Peyer's patch (tissue), 4 donors: ENCODE results near the gene AKAP6. TPM values are rescaled to one million over a fixed set of nuclear protein-coding genes. Genes with fewer than 3 reads are reported as not detected.

Experiments
- DNase-seq, 3 donors: peaks; one replicate each; pipeline ENCODE4 v3.0.0-alpha.2; 2017 to 2019
- H3K27ac ChIP-seq, 4 donors: fragments of 200-600 bp; sonication (generic); one replicate each; pipeline ENCODE4 v1.5.1; 2016 to 2019
- H3K27me3 ChIP-seq, 2 donors: fragments of 200-600 bp; sonication (generic); one replicate each; pipeline ENCODE4 v1.5.1; 2019
- H3K36me3 ChIP-seq, 3 donors: fragments of 200-600 bp; sonication (generic); one replicate each; pipeline ENCODE4 v1.5.1; 2016 to 2019
- H3K4me1 ChIP-seq, 4 donors: fragments of 200-600 bp; sonication (generic); one replicate each; pipeline ENCODE4 v1.5.1; 2016 to 2019
- H3K4me3 ChIP-seq, 4 donors: fragments of 200-600 bp; sonication (generic); 1 replicate in 3 of 4; 2 replicates in 1 of 4; pipeline ENCODE4 v1.5.1; 2016 to 2019; ENCODE audit warnings: mild to moderate bottlenecking in 1 of 4
- H3K9me3 ChIP-seq, 4 donors: fragments of 200-600 bp; sonication (generic); one replicate each; pipeline ENCODE4 v1.5.1; 2016 to 2019; ENCODE audit warnings: mild to moderate bottlenecking in 1 of 4
- CTCF ChIP-seq, 6 experiments: fragments of 450-650 bp in 4 of 6; fragments of 200-600 bp in 2 of 6; sonication (generic) in 1 of 6; IDR thresholded peaks; one replicate each; pipeline ENCODE4 v1.5.1; 2017 to 2019; ENCODE audit warnings: antibody characterized with exemption in 6 of 6, mild to moderate bottlenecking in 3 of 6, moderate library complexity in 1 of 6
- POLR2A ChIP-seq, 2 donors: fragments of 450-650 bp; IDR thresholded peaks; one replicate each; pipeline ENCODE4 v1.5.1; 2017; ENCODE audit warnings: antibody characterized with exemption in 2 of 2, mild to moderate bottlenecking in 2 of 2, moderate library complexity in 2 of 2
- total RNA-seq, 4 donors: library from RNA; depleted of rRNA; stranded (reverse); fragments of >200 nt; gene quantifications; one replicate each; pipeline ENCODE4 v1.1.0, GENCODE V29; 2016

Gene AKAP6
- total RNA-seq, 4 donors from 2014 or later: 7.6 to 21.5 (median 12.2) TPM

- TF ChIP-seq CTCF (IDR thresholded peaks at IDR 0.05) (no peak), POLR2A (IDR thresholded peaks at IDR 0.05) (no peak)
- H3K9me3 ChIP-seq: no peaks in the 10 kb centered on the region
- H3K4me1 ChIP-seq: peaks cover 0 to 25% (median 0%) of the 10 kb centered on the region in 4 donors
- H3K27me3 ChIP-seq: no peaks in the 10 kb centered on the region
- no peak for DNase-seq
- no peak overlapping the region for H3K27ac ChIP-seq
- no peaks in the 10 kb centered on the region for H3K36me3 ChIP-seq
- no peak overlapping the region for H3K4me3 ChIP-seq
These were observed 25.2 kb upstream of the AKAP6 start for GRCh38 chr14:32303865-32304264.

- Histone ChIP-seq H3K9me3 (no peaks in the 10 kb centered on the region), H3K27ac (no peak overlapping the region), H3K4me3 (no peak overlapping the region), H3K27me3 (no peaks in the 10 kb centered on the region), H3K4me1 (peaks cover 0 to 26% (median 0%) of the 10 kb centered on the region in 4 donors), H3K36me3 (no peaks in the 10 kb centered on the region)
- TF ChIP-seq POLR2A (IDR thresholded peaks at IDR 0.05) (no peak), CTCF (IDR thresholded peaks at IDR 0.05) (no peak)
- no peak for DNase-seq
These were observed 24.8 kb upstream of the AKAP6 start for GRCh38 chr14:32304296-32304695.

- Histone ChIP-seq H3K27me3 (no peaks in the 10 kb centered on the region), H3K36me3 (no peaks in the 10 kb centered on the region), H3K27ac (no peak overlapping the region), H3K4me1 (peaks cover 0 to 26% (median 0%) of the 10 kb centered on the region in 4 donors), H3K4me3 (no peak overlapping the region), H3K9me3 (no peaks in the 10 kb centered on the region)
- TF ChIP-seq CTCF (IDR thresholded peaks at IDR 0.05): no peak
- TF ChIP-seq POLR2A (IDR thresholded peaks at IDR 0.05): no peak
- DNase-seq: peak in 1 of 3 donors; percentile 47
These were observed 22.5 kb upstream of the AKAP6 start for GRCh38 chr14:32306549-32306948.

- TF ChIP-seq CTCF (IDR thresholded peaks at IDR 0.05) (no peak), POLR2A (IDR thresholded peaks at IDR 0.05) (no peak)
- Histone ChIP-seq H3K4me3 (no peak overlapping the region), H3K4me1 (peaks cover 0 to 26% (median 0%) of the 10 kb centered on the region in 4 donors), H3K9me3 (no peaks in the 10 kb centered on the region), H3K36me3 (no peaks in the 10 kb centered on the region), H3K27ac (peak overlapping the region in 2 of 4 donors; percentile 42 to 62), H3K27me3 (no peaks in the 10 kb centered on the region)
- DNase-seq: peak in 2 of 3 donors; percentile 61 to 72
These were observed 21.1 kb upstream of the AKAP6 start for GRCh38 chr14:32307881-32308582.

GRCh38 chr14:32310876-32311275, 18.2 kb upstream of the AKAP6 start:
- TF ChIP-seq CTCF (IDR thresholded peaks at IDR 0.05): no peak
- H3K9me3 ChIP-seq: no peaks in the 10 kb centered on the region

More at GRCh38 chr14:32310876-32311275, 18.2 kb upstream of the AKAP6 start:
- no peaks in the 10 kb centered on the region for H3K36me3 ChIP-seq
- H3K4me3 ChIP-seq: no peak overlapping the region
- no peak for DNase-seq
- no peaks in the 10 kb centered on the region for H3K27me3 ChIP-seq
- H3K4me1 ChIP-seq: peaks cover 0 to 26% (median 0%) of the 10 kb centered on the region in 4 donors
- H3K27ac ChIP-seq: no peak overlapping the region
